ENCODE measurements around the gene GH2. TPM values are rescaled to one million over a fixed set of nuclear protein-coding genes. Genes with fewer than 3 reads are reported as not detected.
"Not testable (repeated sequence)": the region's sequence is repeated elsewhere in the genome, so short reads cannot be mapped to it uniquely, and the experiment has no call there.

The GH2 gene
- total and polyA plus RNA-seq, 10 donors = not detected

DNA sequence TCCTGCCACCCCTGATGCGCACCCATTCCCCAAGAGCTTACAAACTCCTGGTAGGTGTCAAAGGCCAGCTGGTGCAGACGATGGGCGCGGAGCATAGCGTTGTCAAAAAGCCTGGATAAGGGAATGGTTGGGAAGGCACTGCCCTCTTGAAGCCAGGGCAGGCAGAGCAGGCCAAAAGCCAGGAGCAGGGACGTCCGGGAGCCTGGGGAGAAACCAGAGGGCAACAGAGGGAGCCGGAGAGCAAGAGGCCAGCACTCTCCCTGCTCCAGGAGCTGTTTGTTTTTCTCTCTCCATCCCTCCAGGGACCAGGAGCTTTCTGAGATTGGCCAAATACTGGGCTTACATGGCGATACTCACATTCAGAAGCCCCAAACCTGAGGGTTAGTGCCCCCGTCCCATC is 36.6 kb upstream of the GH2 start:
- Histone ChIP-seq H3K9me3 (no peaks in the 10 kb centered on the region), H3K27ac (no peak overlapping the region), H3K4me1 (peaks cover 13 to 67% (median 31%) of the 10 kb centered on the region in 6 donors), H3K27me3 (replicated peaks in 1 of 7) (no peaks in the 10 kb centered on the region), H3K4me3 (no peak overlapping the region), H3K36me3 (no peaks in the 10 kb centered on the region)
- intact Hi-C loops (cut with DNase I; ENCODE audit: low total_unique reads) = no loop called here
- no peak for DNase-seq
- 86 to 93% (median 90%) methylated on average over 9 to 10 of the region's 10 CpGs for WGBS, 5 donors
- TF ChIP-seq, protein P1, sequence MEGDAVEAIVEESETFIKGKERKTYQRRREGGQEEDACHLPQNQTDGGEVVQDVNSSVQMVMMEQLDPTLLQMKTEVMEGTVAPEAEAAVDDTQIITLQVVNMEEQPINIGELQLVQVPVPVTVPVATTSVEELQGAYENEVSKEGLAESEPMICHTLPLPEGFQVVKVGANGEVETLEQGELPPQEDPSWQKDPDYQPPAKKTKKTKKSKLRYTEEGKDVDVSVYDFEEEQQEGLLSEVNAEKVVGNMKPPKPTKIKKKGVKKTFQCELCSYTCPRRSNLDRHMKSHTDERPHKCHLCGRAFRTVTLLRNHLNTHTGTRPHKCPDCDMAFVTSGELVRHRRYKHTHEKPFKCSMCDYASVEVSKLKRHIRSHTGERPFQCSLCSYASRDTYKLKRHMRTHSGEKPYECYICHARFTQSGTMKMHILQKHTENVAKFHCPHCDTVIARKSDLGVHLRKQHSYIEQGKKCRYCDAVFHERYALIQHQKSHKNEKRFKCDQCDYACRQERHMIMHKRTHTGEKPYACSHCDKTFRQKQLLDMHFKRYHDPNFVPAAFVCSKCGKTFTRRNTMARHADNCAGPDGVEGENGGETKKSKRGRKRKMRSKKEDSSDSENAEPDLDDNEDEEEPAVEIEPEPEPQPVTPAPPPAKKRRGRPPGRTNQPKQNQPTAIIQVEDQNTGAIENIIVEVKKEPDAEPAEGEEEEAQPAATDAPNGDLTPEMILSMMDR (IDR thresholded peaks at IDR 0.05 in 8 of 11, conservative IDR thresholded peaks at IDR 0.05 in 3 of 11) = no peak
- TF ChIP-seq POLR2A (IDR thresholded peaks at IDR 0.05) = no peak
- no peak for TF ChIP-seq POLR2AphosphoS5 (IDR thresholded peaks at IDR 0.05)

DNA sequence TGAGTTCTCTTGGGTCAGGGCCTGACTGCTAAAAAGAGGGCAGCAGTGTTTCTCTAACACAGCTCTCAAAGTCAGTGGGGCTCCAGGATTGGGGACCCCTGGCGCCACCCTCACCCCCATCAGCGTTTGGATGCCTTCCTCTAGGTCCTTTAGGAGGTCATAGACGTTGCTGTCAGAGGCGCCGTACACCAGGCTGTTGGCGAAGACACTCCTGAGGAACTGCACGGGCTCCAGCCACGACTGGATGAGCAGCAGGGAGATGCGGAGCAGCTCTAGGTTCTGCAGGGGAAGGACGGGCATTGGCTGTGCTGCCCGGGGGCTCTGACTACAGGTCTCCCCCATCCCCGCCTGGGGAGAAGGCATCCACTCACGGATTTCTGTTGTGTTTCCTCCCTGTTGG is 35.9 kb upstream of the GH2 start:
- intact Hi-C loops (cut with DNase I; ENCODE audit: low total_unique reads) = no loop called here
- TF ChIP-seq POLR2A (IDR thresholded peaks at IDR 0.05) (no peak), POLR2AphosphoS5 (IDR thresholded peaks at IDR 0.05) (no peak)
- TF ChIP-seq, protein P1 (IDR thresholded peaks at IDR 0.05 in 8 of 11, conservative IDR thresholded peaks at IDR 0.05 in 3 of 11) = no peak
- H3K4me1 ChIP-seq = peaks cover 13 to 60% (median 28%) of the 10 kb centered on the region in 6 donors
- no peaks in the 10 kb centered on the region for H3K27me3 ChIP-seq (replicated peaks in 1 of 7)
- no peaks in the 10 kb centered on the region for H3K9me3 ChIP-seq
- no peaks in the 10 kb centered on the region for H3K36me3 ChIP-seq
- no peak overlapping the region for H3K27ac ChIP-seq
- H3K4me3 ChIP-seq = no peak overlapping the region
- WGBS, 5 donors = 86 to 93% (median 87%) methylated on average over 10 to 13 of the region's 13 CpGs
- DNase-seq = no peak

DNA sequence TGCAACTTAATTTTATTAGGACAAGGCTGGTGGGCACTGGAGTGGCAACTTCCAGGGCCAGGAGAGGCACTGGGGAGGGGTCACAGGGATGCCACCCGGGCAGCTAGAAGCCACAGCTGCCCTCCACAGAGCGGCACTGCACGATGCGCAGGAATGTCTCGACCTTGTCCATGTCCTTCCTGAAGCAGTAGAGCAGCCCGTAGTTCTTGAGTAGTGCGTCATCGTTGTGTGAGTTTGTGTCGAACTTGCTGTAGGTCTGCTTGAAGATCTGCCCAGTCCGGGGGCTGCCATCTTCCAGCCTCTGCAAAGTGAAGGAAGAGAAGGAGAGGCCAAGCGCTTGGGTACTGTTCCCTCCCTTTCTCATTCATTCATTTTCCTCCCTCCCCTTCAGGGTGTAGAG is 35.5 kb upstream of the GH2 start:
- H3K27me3 ChIP-seq (replicated peaks in 1 of 7); H3K36me3 ChIP-seq; H3K27ac ChIP-seq; DNase-seq; H3K4me3 ChIP-seq; H3K9me3 ChIP-seq; intact Hi-C loops (cut with DNase I; ENCODE audit: low total_unique reads): not testable (repeated sequence)
- 70 to 85% (median 73%) methylated on average over 7 to 11 of the region's 11 CpGs for WGBS, 5 donors
- H3K4me1 ChIP-seq = peaks cover 13 to 56% (median 28%) of the 10 kb centered on the region in 6 donors

DNA sequence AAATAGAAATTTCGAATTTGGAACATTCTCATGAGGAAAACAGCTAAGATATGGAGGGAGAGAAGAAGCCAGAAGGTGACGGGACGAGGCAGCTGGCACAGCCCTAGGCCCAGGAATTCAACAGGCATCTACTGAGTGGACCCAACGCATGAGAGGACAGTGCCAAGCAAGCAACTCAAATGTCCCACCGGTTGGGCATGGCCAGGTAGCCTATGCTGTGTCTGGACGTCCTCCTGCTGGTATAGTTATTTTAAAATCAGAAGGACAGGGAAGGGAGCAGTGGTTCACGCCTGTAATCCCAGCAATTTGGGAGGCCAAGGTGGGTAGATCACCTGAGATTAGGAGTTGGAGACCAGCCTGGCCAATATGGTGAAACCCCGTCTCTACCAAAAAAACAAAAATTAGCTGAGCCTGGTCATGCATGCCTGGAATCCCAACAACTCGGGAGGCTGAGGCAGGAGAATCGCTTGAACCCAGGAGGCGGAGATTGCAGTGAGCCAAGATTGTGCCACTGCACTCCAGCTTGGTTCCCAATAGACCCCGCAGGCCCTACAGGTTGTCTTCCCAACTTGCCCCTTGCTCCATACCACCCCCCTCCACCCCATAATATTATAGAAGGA is 34.9 kb upstream of the GH2 start:
- peaks cover 13 to 57% (median 31%) of the 10 kb centered on the region in 6 donors for H3K4me1 ChIP-seq
- no peaks in the 10 kb centered on the region for H3K36me3 ChIP-seq
- TF ChIP-seq, protein P1 (IDR thresholded peaks at IDR 0.05 in 8 of 11, conservative IDR thresholded peaks at IDR 0.05 in 3 of 11) = peak in 1 of 11 experiments; percentile 17
- TF ChIP-seq POLR2A (IDR thresholded peaks at IDR 0.05) (no peak), POLR2AphosphoS5 (IDR thresholded peaks at IDR 0.05) (no peak)
- 87 to 94% (median 91%) methylated on average over 12 of the region's 12 CpGs for WGBS, 5 donors
- H3K27ac ChIP-seq = no peak overlapping the region
- no peak overlapping the region for H3K4me3 ChIP-seq
- H3K9me3 ChIP-seq = no peaks in the 10 kb centered on the region
- H3K27me3 ChIP-seq (replicated peaks in 1 of 7) = no peaks in the 10 kb centered on the region
- intact Hi-C loops (cut with DNase I; ENCODE audit: low total_unique reads) = no loop called here
- no peak for DNase-seq

DNA sequence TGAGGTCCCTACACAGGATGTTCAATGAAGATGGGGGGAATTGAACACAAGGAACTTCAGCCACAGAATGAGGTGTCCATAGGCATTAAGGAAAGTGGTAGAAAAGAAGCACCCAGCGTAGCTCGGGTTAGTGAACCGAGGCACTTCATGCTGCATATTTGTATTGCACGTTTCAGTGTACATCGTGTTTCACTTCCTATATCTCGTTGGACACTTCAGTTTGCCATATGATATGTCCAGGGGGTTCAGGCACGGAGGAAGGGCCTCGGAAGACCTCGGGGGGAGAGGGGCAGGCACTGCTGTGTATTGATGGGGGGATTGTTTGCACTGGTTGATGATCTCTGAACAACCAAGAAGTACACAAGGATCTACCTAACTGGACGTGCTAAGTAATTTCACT is 34.0 kb upstream of the GH2 start:
- 57 to 72% (median 62%) methylated on average over 10 of the region's 10 CpGs for WGBS, 5 donors
- H3K27ac ChIP-seq; intact Hi-C loops (cut with DNase I; ENCODE audit: low total_unique reads); H3K9me3 ChIP-seq; H3K36me3 ChIP-seq; DNase-seq; H3K27me3 ChIP-seq (replicated peaks in 1 of 7): not testable (repeated sequence)
- peak overlapping the region in 1 of 8 donors; percentile 24 for H3K4me3 ChIP-seq
- H3K4me1 ChIP-seq = peaks cover 13 to 55% (median 32%) of the 10 kb centered on the region in 6 donors

All from spleen (tissue), 11 donors.